ENCODE measurements around the gene DDX47. TPM values are rescaled to one million over a fixed set of nuclear protein-coding genes. Genes with fewer than 3 reads are reported as not detected.
A peak's percentile ranks its signal among the peaks of the same experiment; 100 is the strongest.

The DDX47 gene
- total and polyA plus RNA-seq, 9 of the 15 experiments (the other 6 are each of a cell fraction or from before 2014, with no cell fraction given) = 39.4 to 186 (median 64.4) TPM

DNA sequence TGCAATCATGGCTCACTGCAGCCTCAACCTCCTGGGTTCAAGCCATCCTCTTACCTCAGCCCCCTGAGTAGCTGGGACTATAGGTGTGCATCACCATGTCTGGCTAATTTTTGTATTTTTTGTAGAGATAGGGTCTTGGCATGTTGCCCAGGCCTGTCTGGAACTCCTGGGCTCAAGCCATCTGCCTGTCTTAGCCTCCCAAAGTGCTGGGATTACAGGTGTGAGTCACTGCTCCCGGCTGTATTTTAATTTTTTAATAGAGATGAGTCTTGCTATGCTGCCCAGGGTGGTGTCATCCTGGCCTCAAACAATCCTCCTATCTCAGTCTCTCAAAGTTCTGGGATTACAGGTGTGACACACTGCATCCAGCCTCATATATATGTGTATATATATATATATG lies 46.5 kb downstream of the DDX47 start:
- POLR2A ChIA-PET = no interaction called here
- Histone ChIP-seq H3K4me3 (no peak overlapping the region), H3K36me3 (ENCODE audit: control insufficient read depth, insufficient read depth, low read length) (no peaks in the 10 kb centered on the region), H3K9ac (ENCODE audit: insufficient read depth in 1 of 2, low read depth in 2 of 2, low read length in 2 of 2) (no peak overlapping the region), H3K4me1 (replicated peaks in 1 of 2; ENCODE audit: control insufficient read depth in 2 of 2, insufficient read depth in 2 of 2, low read length in 2 of 2) (no peaks in the 10 kb centered on the region), H3K9me3 (replicated peaks; ENCODE audit: control insufficient read depth, insufficient read depth, low read depth, low read length) (no peaks in the 10 kb centered on the region), H4K20me1 (replicated peaks; ENCODE audit: control insufficient read depth, insufficient read depth, low read length) (no peaks in the 10 kb centered on the region), H2AFZ (ENCODE audit: low read depth, low read length) (no peak overlapping the region), H3K27me3 (ENCODE audit: control insufficient read depth in 2 of 2, insufficient read depth in 2 of 2, low read length in 2 of 2) (no peaks in the 10 kb centered on the region; a peak in 2 of 5 replicates), H3K4me2 (ENCODE audit: insufficient read depth, low read length) (no peak overlapping the region), H3K9me1 (ENCODE audit: control insufficient read depth, insufficient read depth, low read length) (no peaks in the 10 kb centered on the region), H3K79me2 (ENCODE audit: control insufficient read depth, insufficient read depth, low read length) (no peaks in the 10 kb centered on the region), H3K27ac (ENCODE audit: extremely low read depth, low read depth, low read length) (no peak overlapping the region)
- in situ Hi-C loops (cut with MboI) (no loop called here), intact Hi-C loops (cut with micrococcal nuclease) (no loop called here)
- FAIRE-seq = no peak
- no TSS peak for BruUV-seq (replicated peaks)
- TF ChIP-seq CBFA2T3 (IDR thresholded peaks at IDR 0.05) = peak; percentile 29
- no peak for TF ChIP-seq ZNF212 (CRISPR knock-in tag; IDR thresholded peaks at IDR 0.05)
- peak; percentile 67 for TF ChIP-seq NFIC (IDR thresholded peaks at IDR 0.05)
- ATAC-seq = no peak
- CTCF ChIA-PET (ENCODE audit: low intra/inter-chr PET ratio) = no interaction called here
- peak in 1 of 4 experiments; percentile 17 for DNase-seq (ENCODE audit: extremely low read depth in 1 of 4, low spot score in 3 of 4)
- 0% methylated on average over 1 of the region's 1 CpG for WGBS (ENCODE audit: insufficient coverage, low coverage, missing lambda C conversion rate)

DNA sequence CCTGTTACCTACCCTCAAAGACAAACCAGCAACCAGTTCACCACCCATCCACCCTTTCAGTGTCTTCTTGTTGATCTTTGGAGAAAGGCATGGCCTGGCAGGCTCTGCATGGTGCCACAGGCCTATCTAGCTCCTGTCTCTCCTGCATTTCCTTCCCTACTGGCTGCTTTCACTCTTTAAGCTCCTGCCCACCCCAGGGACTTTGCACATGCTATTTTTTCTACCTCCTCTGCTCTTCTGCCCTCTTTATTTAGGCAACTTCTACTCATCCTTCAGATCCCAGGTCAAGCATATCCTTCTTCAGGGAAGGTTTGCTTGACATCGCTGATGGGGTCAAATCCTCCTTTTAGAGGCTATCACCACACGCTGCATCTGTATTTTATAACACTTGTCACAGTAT lies 51.1 kb downstream of the DDX47 start:
- FAIRE-seq (no peak), ATAC-seq (no peak), DNase-seq (ENCODE audit: extremely low read depth in 1 of 4, low spot score in 3 of 4) (no peak)
- in situ Hi-C loops (cut with MboI) = no loop called here
- BruUV-seq (replicated peaks) = no TSS peak
- ChIA-PET CTCF (ENCODE audit: low intra/inter-chr PET ratio) (no interaction called here), POLR2A (interaction anchor here (0.5 kb wide), 1 partner anchor 35 kb away, joined by 3 read pairs; no protein-coding TSS in a partner anchor)
- Histone ChIP-seq H3K9ac (ENCODE audit: insufficient read depth in 1 of 2, low read depth in 2 of 2, low read length in 2 of 2) (no peak overlapping the region), H3K9me1 (ENCODE audit: control insufficient read depth, insufficient read depth, low read length) (no peaks in the 10 kb centered on the region), H3K27ac (ENCODE audit: extremely low read depth, low read depth, low read length) (no peak overlapping the region), H3K9me3 (replicated peaks; ENCODE audit: control insufficient read depth, insufficient read depth, low read depth, low read length) (no peaks in the 10 kb centered on the region), H3K4me1 (replicated peaks in 1 of 2; ENCODE audit: control insufficient read depth in 2 of 2, insufficient read depth in 2 of 2, low read length in 2 of 2) (no peaks in the 10 kb centered on the region), H4K20me1 (replicated peaks; ENCODE audit: control insufficient read depth, insufficient read depth, low read length) (no peaks in the 10 kb centered on the region), H2AFZ (ENCODE audit: low read depth, low read length) (no peak overlapping the region), H3K27me3 (ENCODE audit: control insufficient read depth in 2 of 2, insufficient read depth in 2 of 2, low read length in 2 of 2) (peaks cover 2 to 10% of the 10 kb centered on the region in 2 experiments; a peak in 4 of 5 replicates), H3K4me2 (ENCODE audit: insufficient read depth, low read length) (no peak overlapping the region), H3K4me3 (no peak overlapping the region), H3K36me3 (ENCODE audit: control insufficient read depth, insufficient read depth, low read length) (no peaks in the 10 kb centered on the region), H3K79me2 (ENCODE audit: control insufficient read depth, insufficient read depth, low read length) (no peaks in the 10 kb centered on the region)
- 62% methylated on average over 2 of the region's 2 CpGs for WGBS (ENCODE audit: insufficient coverage, low coverage, missing lambda C conversion rate)
- TF ChIP-seq NCOA2 (IDR thresholded peaks at IDR 0.05; ENCODE audit: partially characterized antibody in 2 of 2) (no peak), RBM25 (IDR thresholded peaks at IDR 0.05; ENCODE audit: low read depth, low read length, severe bottlenecking) (peak; percentile 20)
- intact Hi-C loops (cut with micrococcal nuclease) = no loop called here
